ENCODE data around the gene SLC28A3. TPM values are rescaled to one million over a fixed set of nuclear protein-coding genes. Genes with fewer than 3 reads are reported as not detected.

SLC28A3 gene
- total RNA-seq, 1 experiment from 2014 or later, result 0.13 TPM

DNA sequence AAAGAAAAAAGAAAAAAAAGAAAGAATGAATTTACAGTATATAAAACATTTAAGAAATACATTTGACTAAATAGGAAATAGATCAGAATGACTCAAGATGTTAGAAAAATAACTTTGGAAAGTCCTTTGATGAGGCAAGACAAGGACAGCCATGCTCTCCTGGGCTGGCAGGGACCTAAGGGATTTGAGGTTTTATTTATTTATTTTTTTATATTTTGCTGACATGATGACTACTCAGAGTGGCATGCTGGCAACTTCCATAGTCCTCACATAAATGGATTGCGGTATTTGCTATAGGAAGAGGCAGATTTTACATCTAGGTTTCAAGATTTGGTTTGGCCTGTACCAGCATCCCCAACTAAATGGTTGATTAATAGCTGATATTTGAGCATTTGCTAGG lies 17.7 kb downstream of the SLC28A3 start:
- no peaks in the 10 kb centered on the region for H3K9me2 ChIP-seq (ENCODE audit: insufficient read depth)
- H3F3A ChIP-seq (ENCODE audit: insufficient read depth, low read depth), result no peaks in the 10 kb centered on the region; the same call in 1 of the 2 replicates
- no TSS peak for BruUV-seq (replicated peaks)
- H3K79me2 ChIP-seq (ENCODE audit: low read depth), result no peaks in the 10 kb centered on the region
- intact Hi-C loops (cut with micrococcal nuclease; ENCODE audit: unreplicated experiment), result no loop called here
- H3K4me2 ChIP-seq, result no peak overlapping the region
- H4K20me1 ChIP-seq (ENCODE audit: insufficient read depth), result no peaks in the 10 kb centered on the region
- 0 out of 2 replicates have a peak, but pooled peaks cover 3% of the 10 kb centered on the region for H3K9me3 ChIP-seq (ENCODE audit: insufficient read depth, low read depth)
- no peak overlapping the region for H3K4me3 ChIP-seq
- no peak overlapping the region for H3K27ac ChIP-seq
- ChIA-PET CTCF (no interaction called here), POLR2A (ENCODE audit: unreplicated experiment) (no interaction called here)
- no peak for DNase-seq
- no peak overlapping the region for H2AFZ ChIP-seq
- H3K27me3 ChIP-seq (ENCODE audit: insufficient read depth, low read depth), result no peaks in the 10 kb centered on the region
- TF ChIP-seq EZH2 (IDR thresholded peaks at IDR 0.05; ENCODE audit: low read depth), result no peak
- TF ChIP-seq, protein P1, sequence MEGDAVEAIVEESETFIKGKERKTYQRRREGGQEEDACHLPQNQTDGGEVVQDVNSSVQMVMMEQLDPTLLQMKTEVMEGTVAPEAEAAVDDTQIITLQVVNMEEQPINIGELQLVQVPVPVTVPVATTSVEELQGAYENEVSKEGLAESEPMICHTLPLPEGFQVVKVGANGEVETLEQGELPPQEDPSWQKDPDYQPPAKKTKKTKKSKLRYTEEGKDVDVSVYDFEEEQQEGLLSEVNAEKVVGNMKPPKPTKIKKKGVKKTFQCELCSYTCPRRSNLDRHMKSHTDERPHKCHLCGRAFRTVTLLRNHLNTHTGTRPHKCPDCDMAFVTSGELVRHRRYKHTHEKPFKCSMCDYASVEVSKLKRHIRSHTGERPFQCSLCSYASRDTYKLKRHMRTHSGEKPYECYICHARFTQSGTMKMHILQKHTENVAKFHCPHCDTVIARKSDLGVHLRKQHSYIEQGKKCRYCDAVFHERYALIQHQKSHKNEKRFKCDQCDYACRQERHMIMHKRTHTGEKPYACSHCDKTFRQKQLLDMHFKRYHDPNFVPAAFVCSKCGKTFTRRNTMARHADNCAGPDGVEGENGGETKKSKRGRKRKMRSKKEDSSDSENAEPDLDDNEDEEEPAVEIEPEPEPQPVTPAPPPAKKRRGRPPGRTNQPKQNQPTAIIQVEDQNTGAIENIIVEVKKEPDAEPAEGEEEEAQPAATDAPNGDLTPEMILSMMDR (conservative IDR thresholded peaks at IDR 0.05), result no peak
- H3K4me1 ChIP-seq (replicated peaks; ENCODE audit: insufficient read depth), result peaks cover 10% of the 10 kb centered on the region
- H3K36me3 ChIP-seq (ENCODE audit: low read depth), result no peaks in the 10 kb centered on the region

DNA sequence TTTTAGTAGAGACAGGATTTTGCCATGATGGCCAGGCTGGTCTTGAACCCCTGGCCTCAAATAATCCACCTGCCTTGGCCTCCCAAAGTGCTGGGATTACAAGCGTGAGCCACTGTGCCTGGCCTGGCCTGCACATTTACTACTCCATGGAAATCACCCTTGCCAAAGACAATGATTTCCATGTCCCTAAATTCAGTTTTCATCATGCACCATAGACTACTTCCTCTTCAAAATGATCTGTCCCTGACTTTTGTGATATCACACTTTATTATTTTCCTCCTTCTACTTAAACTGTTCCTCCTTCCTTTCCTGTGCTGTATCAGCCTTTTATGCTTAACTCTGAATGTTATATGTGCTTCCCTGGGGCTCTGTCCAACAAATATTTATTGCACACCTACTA lies 20.3 kb downstream of the SLC28A3 start:
- Histone ChIP-seq H4K20me1 (ENCODE audit: insufficient read depth) (no peaks in the 10 kb centered on the region), H2AFZ (no peak overlapping the region), H3K4me3 (no peak overlapping the region), H3K4me2 (no peak overlapping the region), H3K9me3 (ENCODE audit: insufficient read depth, low read depth) (no peaks in the 10 kb centered on the region), H3K79me2 (ENCODE audit: low read depth) (no peaks in the 10 kb centered on the region), H3K27ac (no peak overlapping the region), H3K4me1 (replicated peaks; ENCODE audit: insufficient read depth) (peaks cover 3% of the 10 kb centered on the region; the same call in 1 of the 2 replicates), H3K9me2 (ENCODE audit: insufficient read depth) (no peaks in the 10 kb centered on the region), H3K27me3 (ENCODE audit: insufficient read depth, low read depth) (no peaks in the 10 kb centered on the region), H3K36me3 (ENCODE audit: low read depth) (no peaks in the 10 kb centered on the region), H3F3A (ENCODE audit: insufficient read depth, low read depth) (no peaks in the 10 kb centered on the region; the same call in 1 of the 2 replicates)
- CTCF ChIA-PET, result no interaction called here
- DNase-seq, result no peak
- POLR2A ChIA-PET (ENCODE audit: unreplicated experiment), result no interaction called here
- no peak for TF ChIP-seq EZH2 (IDR thresholded peaks at IDR 0.05; ENCODE audit: low read depth)
- TF ChIP-seq, protein P1 (conservative IDR thresholded peaks at IDR 0.05), result no peak
- intact Hi-C loops (cut with micrococcal nuclease; ENCODE audit: unreplicated experiment), result no loop called here
- no TSS peak for BruUV-seq (replicated peaks)

DNA sequence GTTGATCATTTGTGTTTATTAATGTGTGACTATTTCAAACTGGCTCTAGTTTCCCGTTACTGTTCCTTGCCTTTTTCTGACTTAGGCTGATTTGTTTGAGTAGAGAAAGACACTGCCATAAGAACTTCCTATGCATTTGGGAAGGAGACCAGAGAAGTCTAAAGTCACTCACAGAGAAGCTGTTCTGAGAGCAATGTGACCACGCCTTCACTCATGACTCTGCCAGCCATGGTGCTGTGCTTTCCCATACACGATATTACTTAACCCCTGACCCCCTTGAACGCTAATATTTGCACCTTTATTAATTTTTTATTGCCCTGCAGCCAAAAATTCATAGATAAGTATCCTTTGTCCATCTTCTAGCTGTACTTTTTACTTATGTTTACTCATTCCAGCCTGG lies 20.9 kb downstream of the SLC28A3 start:
- no peaks in the 10 kb centered on the region for H3K9me3 ChIP-seq (ENCODE audit: insufficient read depth, low read depth)
- no peaks in the 10 kb centered on the region for H3K4me1 ChIP-seq (replicated peaks; ENCODE audit: insufficient read depth)
- H3K9me2 ChIP-seq (ENCODE audit: insufficient read depth), result no peaks in the 10 kb centered on the region
- no peaks in the 10 kb centered on the region for H3K27me3 ChIP-seq (ENCODE audit: insufficient read depth, low read depth)
- no TSS peak for BruUV-seq (replicated peaks)
- H3K79me2 ChIP-seq (ENCODE audit: low read depth), result no peaks in the 10 kb centered on the region
- ChIA-PET POLR2A (ENCODE audit: unreplicated experiment) (no interaction called here), CTCF (no interaction called here)
- no peak overlapping the region for H3K27ac ChIP-seq
- no peak overlapping the region for H3K4me2 ChIP-seq
- no peak for DNase-seq
- intact Hi-C loops (cut with micrococcal nuclease; ENCODE audit: unreplicated experiment), result loop anchor here (5.0 kb wide), 2 partner anchors 397 to 482 kb away; partner anchors contain the start of gene KIF27
- H3K4me3 ChIP-seq, result no peak overlapping the region
- TF ChIP-seq, protein P1 (conservative IDR thresholded peaks at IDR 0.05), result no peak
- TF ChIP-seq EZH2 (IDR thresholded peaks at IDR 0.05; ENCODE audit: low read depth), result no peak
- H2AFZ ChIP-seq, result no peak overlapping the region
- no peaks in the 10 kb centered on the region for H3K36me3 ChIP-seq (ENCODE audit: low read depth)
- H3F3A ChIP-seq (ENCODE audit: insufficient read depth, low read depth), result no peaks in the 10 kb centered on the region
- no peaks in the 10 kb centered on the region for H4K20me1 ChIP-seq (ENCODE audit: insufficient read depth)
